ENCODE data around the gene RIN2. TPM values are rescaled to one million over a fixed set of nuclear protein-coding genes. Genes with fewer than 3 reads are reported as not detected.

Gene RIN2
- total RNA-seq, 1 experiment from 2014 or later: 1.5 TPM

DNA sequence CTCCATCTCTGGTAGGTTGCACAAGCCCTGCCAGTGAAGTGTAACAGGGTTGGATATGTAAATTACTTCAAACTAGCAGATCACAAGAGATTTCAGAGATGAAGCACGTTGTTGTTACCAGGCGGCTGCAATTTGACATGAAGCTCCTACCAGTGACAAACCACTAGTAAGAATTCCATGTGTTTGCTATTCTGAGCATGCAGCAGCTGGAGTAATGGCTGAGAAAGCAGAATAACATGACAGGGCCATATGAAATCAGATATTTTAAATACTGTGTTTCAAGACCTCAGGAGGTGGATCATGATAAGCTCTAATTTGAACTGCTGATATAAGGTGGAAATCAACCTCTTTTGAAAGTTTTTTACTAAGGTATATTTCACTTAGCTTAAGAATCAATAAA lies 11.4 kb downstream of the RIN2 start:
- intact Hi-C loops (cut with micrococcal nuclease): no loop called here
- Histone ChIP-seq H4K20me1 (ENCODE audit: insufficient read depth) (no peaks in the 10 kb centered on the region), H3K4me1 (ENCODE audit: control insufficient read depth in 1 of 2, insufficient read depth in 2 of 2, low read length in 2 of 2) (peaks cover 0 to 8% of the 10 kb centered on the region in 2 experiments; a peak in 2 of 4 replicates), H3K36me3 (ENCODE audit: control insufficient read depth in 1 of 2, insufficient read depth in 2 of 2, low read length in 2 of 2) (no peaks in the 10 kb centered on the region), H3K9me3 (ENCODE audit: control insufficient read depth in 1 of 2, insufficient read depth in 1 of 2, low read depth in 1 of 2, low read length in 2 of 2) (no peaks in the 10 kb centered on the region), H3K9ac (ENCODE audit: low read length) (no peak overlapping the region), H3K27me3 (ENCODE audit: insufficient read depth, low read length) (no peaks in the 10 kb centered on the region), H3K4me3 (replicated peaks in 1 of 2; ENCODE audit: low read depth in 1 of 2, low read length in 2 of 2) (no peak overlapping the region), H3K27ac (ENCODE audit: low read depth, low read length) (no peak overlapping the region), H3K4me2 (ENCODE audit: low read length) (no peak overlapping the region), H3K9me2 (ENCODE audit: insufficient read depth) (no peaks in the 10 kb centered on the region), H3K79me2 (ENCODE audit: insufficient read depth, low read length) (no peaks in the 10 kb centered on the region), H2AFZ (ENCODE audit: low read depth, low read length, poor library complexity, severe bottlenecking) (no peak overlapping the region)
- no TSS peak for BruUV-seq (replicated peaks)
- POLR2A ChIA-PET: no interaction called here
- DNase-seq (ENCODE audit: low read depth, low spot score) (no peak), ATAC-seq (no peak)
- RAD21 ChIA-PET (ENCODE audit: low non-redundant PET in 1 of 2, low total read pairs in 2 of 2, uncharacterized antibody in 2 of 2, unreplicated experiment in 2 of 2): no interaction called here
- TF ChIP-seq, protein P1, sequence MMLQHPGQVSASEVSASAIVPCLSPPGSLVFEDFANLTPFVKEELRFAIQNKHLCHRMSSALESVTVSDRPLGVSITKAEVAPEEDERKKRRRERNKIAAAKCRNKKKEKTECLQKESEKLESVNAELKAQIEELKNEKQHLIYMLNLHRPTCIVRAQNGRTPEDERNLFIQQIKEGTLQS (IDR thresholded peaks at IDR 0.05): no peak
- TF ChIP-seq ZNF274 (IDR thresholded peaks at IDR 0.05; ENCODE audit: low read depth, low read length) (no peak), TCF7L2 (IDR thresholded peaks at IDR 0.05; ENCODE audit: borderline replicate concordance, extremely low read depth, insufficient read depth, insufficient read length) (no peak), SRF (IDR thresholded peaks at IDR 0.05; ENCODE audit: low read depth) (no peak), CEBPB (IDR thresholded peaks at IDR 0.05; ENCODE audit: low read depth) (no peak), RAD21 (IDR thresholded peaks at IDR 0.05; ENCODE audit: low read depth) (no peak), POLR2A (IDR thresholded peaks at IDR 0.05; ENCODE audit: borderline replicate concordance, extremely low read depth, insufficient read depth, insufficient read length) (no peak), CBX3 (IDR thresholded peaks at IDR 0.05; ENCODE audit: low read depth) (no peak), EZH2 (IDR thresholded peaks at IDR 0.05) (no peak), ZFX (IDR thresholded peaks at IDR 0.05) (no peak), JUND (IDR thresholded peaks at IDR 0.05) (no peak), FOSL1 (IDR thresholded peaks at IDR 0.05; ENCODE audit: low read depth) (no peak)
- TF ChIP-seq, protein P2, sequence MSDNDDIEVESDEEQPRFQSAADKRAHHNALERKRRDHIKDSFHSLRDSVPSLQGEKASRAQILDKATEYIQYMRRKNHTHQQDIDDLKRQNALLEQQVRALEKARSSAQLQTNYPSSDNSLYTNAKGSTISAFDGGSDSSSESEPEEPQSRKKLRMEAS (IDR thresholded peaks at IDR 0.05): no peak
- TF ChIP-seq, protein P3, sequence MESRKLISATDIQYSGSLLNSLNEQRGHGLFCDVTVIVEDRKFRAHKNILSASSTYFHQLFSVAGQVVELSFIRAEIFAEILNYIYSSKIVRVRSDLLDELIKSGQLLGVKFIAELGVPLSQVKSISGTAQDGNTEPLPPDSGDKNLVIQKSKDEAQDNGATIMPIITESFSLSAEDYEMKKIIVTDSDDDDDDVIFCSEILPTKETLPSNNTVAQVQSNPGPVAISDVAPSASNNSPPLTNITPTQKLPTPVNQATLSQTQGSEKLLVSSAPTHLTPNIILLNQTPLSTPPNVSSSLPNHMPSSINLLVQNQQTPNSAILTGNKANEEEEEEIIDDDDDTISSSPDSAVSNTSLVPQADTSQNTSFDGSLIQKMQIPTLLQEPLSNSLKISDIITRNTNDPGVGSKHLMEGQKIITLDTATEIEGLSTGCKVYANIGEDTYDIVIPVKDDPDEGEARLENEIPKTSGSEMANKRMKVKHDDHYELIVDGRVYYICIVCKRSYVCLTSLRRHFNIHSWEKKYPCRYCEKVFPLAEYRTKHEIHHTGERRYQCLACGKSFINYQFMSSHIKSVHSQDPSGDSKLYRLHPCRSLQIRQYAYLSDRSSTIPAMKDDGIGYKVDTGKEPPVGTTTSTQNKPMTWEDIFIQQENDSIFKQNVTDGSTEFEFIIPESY (IDR thresholded peaks at IDR 0.05; ENCODE audit: extremely low read depth, insufficient replicate concordance, low read length): no peak
- CTCF ChIA-PET: no interaction called here

Measured in HCT116 (cell line).